Stomach (tissue), 4 donors: ENCODE data around the gene ATXN2L.

Source experiments
- CTCF ChIP-seq, 7 experiments: fragments of 450-650 bp in 4 of 7; fragments of 200-600 bp in 3 of 7; sonication (generic) in 3 of 7; IDR thresholded peaks; one replicate each; pipeline ENCODE4 v1.5.1; 2016 to 2019; ENCODE audit warnings: antibody characterized with exemption in 7 of 7, control low read depth in 2 of 7, mild to moderate bottlenecking in 1 of 7
- EP300 ChIP-seq: sonication (generic); formaldehyde crosslinking; IDR thresholded peaks from one replicate; pipeline ENCODE4 v1.6.1; 2017; ENCODE audit warnings: antibody characterized with exemption
- POLR2AphosphoS5 ChIP-seq, 3 donors: sonication (generic); formaldehyde crosslinking; IDR thresholded peaks; one replicate each; pipeline ENCODE4 v1.6.1; 2016; ENCODE audit warnings: antibody characterized with exemption in 3 of 3

DNA sequence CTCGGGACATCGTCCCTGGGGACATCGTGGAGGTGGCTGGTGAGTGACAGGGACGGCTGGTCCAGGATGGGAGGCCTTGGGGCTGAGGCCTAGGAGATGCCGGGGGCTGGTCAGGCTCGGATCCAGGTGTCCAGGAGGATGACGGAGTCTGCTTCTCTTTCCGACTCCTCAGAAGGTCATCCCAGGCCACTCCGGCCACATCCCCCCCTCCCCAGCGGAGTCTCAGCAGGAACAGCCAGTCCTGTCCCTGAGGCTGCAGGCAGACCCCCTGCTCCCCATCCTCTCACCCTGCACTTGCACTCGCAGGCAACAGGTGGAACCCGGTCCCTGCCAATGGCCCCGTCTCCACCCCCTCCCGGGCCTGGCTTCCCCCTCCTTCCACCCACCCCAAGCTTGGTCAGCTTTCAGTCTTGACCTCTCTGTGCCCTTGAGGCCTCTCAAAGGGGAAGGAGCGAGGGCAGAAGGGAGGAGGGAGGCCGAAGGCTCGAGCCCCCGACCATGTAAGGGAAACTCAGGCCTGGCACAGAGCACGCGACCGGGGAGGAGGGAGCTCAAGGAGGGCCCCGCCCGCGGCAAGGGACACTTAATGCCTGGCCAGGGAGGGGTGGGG, 59.9 kb downstream of the ATXN2L start:
- TF ChIP-seq CTCF (IDR thresholded peaks at IDR 0.05): no peak
- TF ChIP-seq EP300: no peak
- TF ChIP-seq POLR2AphosphoS5 (IDR thresholded peaks at IDR 0.05): no peak
